DMS53 treated with DMSO at 0.1 percent for 48 hours (cell line): Measurements from ENCODE around the gene NCOR2.

Source experiments
- DNase-seq: peaks from one replicate; lab custom pipeline; 2025; ENCODE audit not compliant: unreplicated experiment; lab: John Stamatoyannopoulos, UW

The NCOR2 gene

GRCh38 chr12:124577986-124578385, 10.6 kb upstream of the NCOR2 start:
- no peak for DNase-seq

GRCh38 chr12:124577374-124577773, 10.0 kb upstream of the NCOR2 start:
- no peak for DNase-seq

GRCh38 chr12:124576061-124576650, 8.7 kb upstream of the NCOR2 start:
- DNase-seq, result no peak

- no peak for DNase-seq
Observed at GRCh38 chr12:124573839-124574786, 6.7 kb upstream of the NCOR2 start.

DNA sequence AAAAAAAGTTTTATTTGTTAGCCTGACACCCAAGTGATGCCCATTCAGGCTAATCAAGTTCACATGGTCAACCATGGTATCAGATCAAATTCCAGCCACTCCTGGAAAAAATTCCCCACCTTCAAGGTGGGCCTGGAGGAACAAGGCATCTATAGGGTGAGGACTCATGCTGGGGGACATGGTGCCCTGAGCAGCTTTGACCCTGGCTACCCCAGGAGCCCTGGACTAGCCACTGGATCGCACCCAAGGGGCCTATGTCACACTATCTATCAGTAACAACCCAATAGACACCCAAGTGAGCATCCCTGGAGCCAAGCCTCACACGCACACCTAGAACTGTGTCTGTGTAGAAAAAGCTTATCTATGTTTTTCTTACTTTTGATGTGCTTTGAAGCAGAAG, 4.1 kb upstream of the NCOR2 start:
- DNase-seq, result no peak

- no peak for DNase-seq
Observed at GRCh38 chr12:124570810-124571209, 3.4 kb upstream of the NCOR2 start.

DNA sequence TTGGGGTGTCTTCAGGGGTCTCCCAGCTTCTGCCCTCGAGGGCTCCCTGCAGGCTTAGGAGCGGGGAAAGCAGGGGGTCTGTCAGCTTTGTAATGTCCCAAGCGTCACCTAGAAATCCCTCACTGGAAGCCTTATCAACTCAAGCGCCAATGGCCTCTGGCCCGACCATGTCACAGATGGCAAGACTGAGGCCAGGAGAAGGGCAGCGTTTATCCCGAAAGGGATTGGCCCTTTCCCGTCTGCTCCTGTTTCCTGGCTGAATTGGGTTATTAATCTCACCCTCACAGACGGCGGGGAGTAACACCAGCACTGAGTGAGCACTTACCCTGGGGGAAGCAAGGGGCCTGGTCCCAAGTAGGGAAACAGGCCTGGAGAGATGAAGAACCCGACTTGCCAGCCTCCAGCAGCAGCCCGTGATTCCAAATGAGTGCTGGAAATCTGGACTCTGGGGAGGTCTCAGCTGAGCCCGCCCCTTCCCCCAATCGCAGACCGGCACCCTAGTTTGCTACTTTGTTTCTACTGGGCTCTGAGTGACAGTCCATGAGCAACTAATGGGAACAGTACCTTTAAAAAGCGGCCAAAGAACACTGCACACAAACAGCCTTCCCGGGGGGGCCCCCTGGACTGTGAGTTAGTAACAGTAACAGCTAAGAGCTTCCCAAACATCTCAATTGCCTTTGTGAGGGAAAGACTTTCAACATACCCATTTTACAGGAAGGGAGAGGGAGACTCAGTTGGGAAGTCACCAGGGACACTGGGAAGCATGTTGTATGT, 2.1 kb upstream of the NCOR2 start:
- no peak for DNase-seq

- peak; percentile 49 for DNase-seq
Observed at GRCh38 chr12:124568431-124569374, 1.3 kb upstream of the NCOR2 start.

DNA sequence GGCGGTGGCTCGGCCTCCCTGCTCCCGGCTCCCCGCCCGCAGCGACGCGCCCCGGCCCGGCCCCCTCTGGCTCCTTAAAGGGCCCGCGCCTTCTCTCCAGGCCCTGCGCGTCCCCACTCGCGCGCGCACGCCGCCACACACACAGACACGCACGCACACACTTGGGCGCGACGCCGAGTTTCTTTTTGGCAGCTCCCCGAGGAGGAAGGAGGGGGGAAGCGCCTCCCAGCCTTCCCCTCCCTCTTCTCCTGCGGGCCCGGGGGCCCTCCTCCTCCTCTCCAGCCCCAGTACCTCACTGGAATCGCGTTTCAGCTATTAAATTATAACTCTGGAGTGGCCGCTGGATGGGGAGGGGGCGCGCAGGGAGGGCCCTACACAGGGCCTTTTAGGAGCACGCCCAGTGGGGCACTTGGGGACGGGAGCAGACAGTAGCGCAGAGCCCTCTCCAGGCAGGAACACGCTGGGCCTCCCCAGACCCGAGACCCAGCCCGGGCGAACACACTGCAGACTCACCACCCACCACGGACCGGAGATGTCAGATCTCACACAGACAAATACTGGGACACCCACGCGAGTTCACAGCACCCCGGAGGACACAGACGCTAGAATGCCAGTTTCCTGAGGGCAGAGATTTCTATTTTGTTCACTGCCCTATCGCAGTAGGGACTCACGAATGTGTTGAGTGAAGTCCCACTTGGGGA, 411 bp upstream of the NCOR2 start:
- peak; percentile 71 for DNase-seq

- peak; percentile 50 for DNase-seq
Observed at GRCh38 chr12:124566161-124566996, 1.0 kb downstream of the NCOR2 start.

GRCh38 chr12:124565656-124566160, 1.7 kb downstream of the NCOR2 start:
- DNase-seq, result no peak

DNA sequence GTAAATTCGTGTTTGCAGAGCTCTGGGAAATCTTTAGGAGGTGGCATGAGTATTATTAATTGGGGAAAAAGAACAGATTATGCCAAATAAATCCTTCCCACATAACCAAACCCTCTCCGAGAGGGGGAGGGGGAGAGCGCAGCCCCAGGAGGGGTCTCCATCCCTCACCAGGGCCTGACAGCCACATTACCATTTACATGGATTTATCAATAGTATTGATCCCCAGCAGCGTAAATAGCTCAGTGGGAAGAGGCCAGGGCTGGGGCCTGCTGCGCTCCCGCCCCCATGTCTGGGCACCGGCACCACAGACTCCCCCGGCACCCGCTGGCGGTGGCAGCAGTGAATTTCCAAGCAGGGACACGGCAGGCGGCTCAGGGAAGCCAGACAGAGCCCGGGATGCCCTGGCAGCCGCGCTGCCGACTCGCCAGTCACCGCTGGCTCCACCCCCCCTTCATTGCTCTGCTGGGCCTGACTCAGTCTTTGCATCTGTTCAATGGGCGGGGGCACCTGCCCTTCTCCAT, 2.4 kb downstream of the NCOR2 start:
- no peak for DNase-seq

DNA sequence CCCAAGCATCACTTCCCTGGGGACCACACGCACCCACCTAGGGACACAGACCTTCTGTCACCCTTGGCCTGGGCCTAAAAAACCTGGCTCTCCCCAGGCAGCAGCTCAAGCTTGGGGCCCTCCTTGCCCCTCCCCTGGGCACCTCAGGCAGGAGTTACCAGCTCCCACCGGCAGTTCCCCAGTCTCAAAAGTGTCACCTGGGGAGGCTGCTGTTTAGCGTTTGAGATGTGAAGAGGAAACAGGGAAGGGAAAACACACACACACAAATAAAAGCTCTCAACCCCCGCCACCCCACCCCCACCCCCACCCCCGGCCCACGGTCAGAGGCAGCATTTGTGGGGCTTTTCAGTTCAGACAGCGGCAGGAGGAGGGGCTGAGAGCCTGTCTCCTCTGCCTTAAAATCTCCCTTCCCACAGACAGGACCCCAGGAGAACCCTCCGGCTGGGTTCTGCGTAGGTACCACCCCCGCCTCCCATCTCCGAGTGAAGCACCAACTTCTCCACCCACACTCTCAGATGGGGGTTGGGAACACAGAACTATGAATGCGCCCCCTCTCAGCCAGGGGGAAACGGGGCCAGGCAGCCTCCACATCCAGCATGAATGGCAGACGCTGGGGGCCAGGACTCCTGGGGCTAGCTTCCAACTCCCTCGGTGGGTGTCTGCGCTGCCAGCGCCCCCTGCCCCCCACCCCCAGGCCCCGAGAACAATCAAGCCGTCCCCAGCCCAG, 3.0 kb downstream of the NCOR2 start:
- DNase-seq, result no peak

- no peak for DNase-seq
Observed at GRCh38 chr12:124563809-124564208, 3.6 kb downstream of the NCOR2 start.

- no peak for DNase-seq
Observed at GRCh38 chr12:124563401-124563800, 4.0 kb downstream of the NCOR2 start.

- no peak for DNase-seq
Observed at GRCh38 chr12:124562796-124563181, 4.6 kb downstream of the NCOR2 start.

DNA sequence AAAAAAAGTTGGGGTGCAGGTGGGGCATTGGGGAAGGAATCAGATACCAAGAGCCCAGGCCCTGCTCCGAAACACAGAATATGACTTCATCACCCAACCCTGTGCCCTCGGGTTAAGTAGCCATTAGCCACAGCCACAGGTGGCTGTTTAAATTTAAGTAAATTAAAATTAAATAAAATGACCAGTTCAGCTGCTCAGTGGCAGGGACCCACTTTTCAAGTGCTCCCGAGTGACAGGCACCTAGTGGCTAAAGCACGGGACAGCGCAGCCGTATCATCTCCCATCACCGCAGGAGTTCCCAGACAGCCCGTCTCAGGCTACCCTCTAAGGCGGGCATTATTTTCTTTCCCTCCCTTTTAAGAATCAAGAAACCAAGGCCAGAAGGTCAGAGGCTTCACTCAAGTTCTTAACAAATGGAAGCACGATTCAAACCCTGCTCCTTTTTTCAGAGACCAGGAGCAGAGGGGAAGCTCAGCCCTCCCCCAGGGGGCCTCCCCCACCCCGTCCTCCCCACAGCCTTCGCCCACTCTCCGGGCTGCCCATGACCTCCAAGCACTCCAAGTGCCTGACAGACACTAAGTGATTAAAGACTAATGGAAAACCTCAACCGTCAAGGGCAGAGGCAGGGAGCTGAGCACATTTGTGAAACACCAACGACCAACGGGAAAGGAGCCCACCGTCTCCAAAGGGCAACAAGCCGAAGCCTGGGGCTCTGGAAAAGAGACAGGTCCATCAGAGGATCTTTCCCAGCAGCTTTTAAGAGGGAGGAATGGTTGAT, 5.2 kb downstream of the NCOR2 start:
- DNase-seq, result no peak
